Activated CD8-positive, alpha-beta memory T cell treated with anti-CD3 and anti-CD28 coated beads, Interleukin-2, amount 10 ng/mL, durations not matched to agents 7 days and 5 days (primary cell): ENCODE results near the gene QRICH1. TPM values are rescaled to one million over a fixed set of nuclear protein-coding genes. Genes with fewer than 3 reads are reported as not detected.
A peak's percentile ranks its signal among the peaks of the same experiment; 100 is the strongest.
"Not testable (repeated sequence)": the region's sequence is repeated elsewhere in the genome, so short reads cannot be mapped to it uniquely, and the experiment has no call there.

ENCODE experiments used
- ATAC-seq: fragments of 150-1000 bp; cut with Tn5 transposase; one replicate; pipeline ENCODE4 v1.10.0; 2021; ENCODE audit warnings: moderate library complexity
- CTCF ChIA-PET: fragments of 350-600 bp; sonication (Branson Sonifier 250); formaldehyde crosslinking; loops from one replicate; lab custom pipeline; 2021; ENCODE audit warnings: antibody characterized with exemption; lab: Charles Lee
- DNase-seq: peaks from one replicate; pipeline ENCODE4 v3.0.0-alpha.2; 2020
- H3K27ac Mint-ChIP-seq: one replicate; pipeline ENCODE4 v1.8.0; 2021; ENCODE audit warnings: mild to moderate bottlenecking, mixed read lengths
- H3K27me3 Mint-ChIP-seq: one replicate; pipeline ENCODE4 v1.8.0; 2021; ENCODE audit warnings: mixed read lengths
- H3K36me3 Mint-ChIP-seq: one replicate; pipeline ENCODE4 v1.8.0; 2021; ENCODE audit warnings: mild to moderate bottlenecking, mixed read lengths
- H3K4me1 Mint-ChIP-seq: one replicate; pipeline ENCODE4 v1.8.0; 2021; ENCODE audit warnings: mixed read lengths
- H3K4me3 Mint-ChIP-seq: one replicate; pipeline ENCODE4 v1.8.0; 2021; ENCODE audit warnings: mild to moderate bottlenecking, moderate library complexity, mixed read lengths
- H3K9me3 Mint-ChIP-seq: one replicate; pipeline ENCODE4 v1.8.0; 2022; ENCODE audit warnings: low read depth, mixed read lengths
- total RNA-seq, 2 experiments: library from RNA; stranded (reverse); gene quantifications; one replicate each; pipeline ENCODE4 v1.2.3, GENCODE V29; 2021

Gene QRICH1
- total RNA-seq, 2 experiments from 2014 or later: 142 to 149 TPM

DNA sequence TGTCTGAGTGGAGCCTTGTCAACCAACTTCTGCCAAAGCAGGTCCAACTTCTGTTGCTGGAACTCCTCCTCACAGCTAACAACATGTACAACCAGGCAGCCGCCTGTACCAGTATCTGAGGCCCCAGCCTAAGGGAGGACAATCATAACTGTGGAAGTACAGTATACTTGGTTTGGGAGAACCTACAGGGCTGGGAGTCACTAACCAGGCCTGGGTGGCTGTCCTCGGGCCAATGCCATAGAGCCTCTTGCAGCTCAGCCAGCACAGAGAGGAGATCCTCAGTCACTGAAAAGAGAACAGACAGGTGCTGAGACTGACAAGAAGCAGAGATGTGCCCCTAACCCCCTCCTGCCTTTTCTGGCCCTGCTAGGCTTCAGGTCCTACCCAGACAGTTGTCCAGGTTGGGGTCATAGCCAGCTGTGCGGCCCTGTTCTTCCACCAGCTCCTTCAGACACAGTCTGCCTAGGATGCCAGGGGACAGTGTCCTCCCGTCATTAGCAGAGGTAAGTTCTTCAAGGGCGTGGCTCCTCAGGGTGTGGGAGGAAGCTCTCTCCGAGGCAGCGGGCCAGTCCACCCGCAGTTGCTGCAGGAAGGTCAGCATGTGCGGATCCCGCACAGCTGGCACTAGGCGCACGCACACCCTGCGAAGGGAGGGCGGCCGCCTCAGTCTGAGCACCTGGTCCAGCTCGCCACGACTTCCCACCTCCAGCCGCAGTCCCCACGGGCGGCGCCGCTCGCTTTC is 76.5 kb downstream of the QRICH1 start:
- CTCF ChIA-PET: interaction anchor here (1.1 to 9.4 kb wide), 4 partner anchors 10 to 119 kb away, joined by 3 to 101 read pairs (median 48); partner anchors contain the start of genes P4HTM, SLC25A20 and WDR6
- Mint-ChIP-seq H3K36me3 (peaks cover 16% of the 10 kb centered on the region), H3K9me3 (no peaks in the 10 kb centered on the region), H3K27me3 (no peaks in the 10 kb centered on the region), H3K4me3 (peak overlapping the region; percentile 90), H3K27ac (peak overlapping the region; percentile 89), H3K4me1 (peaks cover 29% of the 10 kb centered on the region)
- ATAC-seq (no peak), DNase-seq (no peak)

DNA sequence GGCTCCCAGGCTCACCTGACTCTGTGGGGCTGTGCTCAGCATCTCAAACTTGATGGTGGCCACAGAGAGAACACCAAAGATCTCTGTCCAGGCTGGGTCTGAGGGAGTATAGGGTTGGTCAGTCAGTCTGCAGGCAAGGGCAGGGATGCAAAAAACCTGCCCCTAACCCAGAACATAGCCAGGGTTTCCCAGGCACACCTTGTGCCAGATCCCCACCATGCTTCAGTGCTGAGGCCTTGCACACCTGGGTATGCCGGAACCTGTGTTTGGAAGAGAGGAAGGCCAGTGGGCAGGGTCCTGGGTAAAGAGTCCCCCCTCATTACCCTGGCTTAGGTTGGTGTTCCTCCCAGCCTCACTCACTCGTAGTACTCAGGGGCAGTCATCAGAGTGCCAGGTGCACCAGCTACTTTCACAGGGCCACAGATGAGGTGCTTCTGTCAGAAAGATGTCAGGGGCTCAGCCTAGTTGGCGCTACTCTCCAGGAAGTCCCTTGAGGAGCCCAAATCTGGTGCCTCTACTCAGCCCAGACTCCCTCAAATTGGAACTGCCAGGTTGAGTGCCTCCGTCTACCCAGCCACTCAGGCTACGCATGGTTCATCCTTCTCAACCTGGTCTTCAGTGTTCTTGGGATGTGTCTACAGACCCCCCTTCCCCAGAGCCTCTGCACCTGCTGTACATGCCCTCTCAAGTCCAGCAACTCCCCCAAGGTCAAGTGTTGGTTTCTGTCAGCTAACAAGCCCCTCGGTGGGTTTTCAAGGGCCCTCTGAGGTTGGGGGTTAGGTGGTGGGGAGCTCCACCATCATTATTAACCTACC is 77.2 kb downstream of the QRICH1 start:
- Mint-ChIP-seq H3K4me3 (peak overlapping the region; percentile 90), H3K36me3 (peaks cover 22% of the 10 kb centered on the region), H3K27me3 (no peaks in the 10 kb centered on the region), H3K4me1 (peaks cover 32% of the 10 kb centered on the region), H3K9me3 (no peaks in the 10 kb centered on the region), H3K27ac (no peak overlapping the region)
- DNase-seq: no peak
- CTCF ChIA-PET: interaction anchor here (1.1 to 9.4 kb wide), 4 partner anchors 9 to 97 kb away, joined by 3 to 101 read pairs (median 46); partner anchors contain the start of genes P4HTM and WDR6
- ATAC-seq: no peak

DNA sequence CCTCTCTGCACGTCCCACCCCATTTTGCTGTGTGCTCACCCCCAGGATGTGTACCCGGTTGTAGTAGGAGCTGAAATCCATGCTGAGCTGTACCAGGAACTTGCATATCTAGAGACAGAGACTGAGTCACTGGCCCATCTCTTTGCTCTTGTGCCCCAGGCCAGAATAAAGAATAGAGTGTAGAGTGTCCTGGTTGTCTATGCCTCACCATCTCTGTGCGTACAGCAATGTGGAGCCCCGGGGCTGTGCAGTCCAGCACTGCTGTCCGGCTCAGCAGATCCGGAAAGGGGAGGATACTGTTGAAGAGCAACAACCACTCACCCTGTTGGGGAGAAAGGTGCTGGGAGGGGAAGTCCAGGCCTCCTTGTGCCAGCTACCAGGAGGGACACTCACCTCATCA is 78.1 kb downstream of the QRICH1 start:
- H3K27me3 Mint-ChIP-seq: no peaks in the 10 kb centered on the region
- peaks cover 32% of the 10 kb centered on the region for H3K4me1 Mint-ChIP-seq
- no peak overlapping the region for H3K27ac Mint-ChIP-seq
- H3K36me3 Mint-ChIP-seq: peaks cover 20% of the 10 kb centered on the region
- ATAC-seq: no peak
- DNase-seq: no peak
- CTCF ChIA-PET: interaction anchor here (0.8 to 1.3 kb wide), 2 partner anchors 9 to 28 kb away, joined by 3 to 4 read pairs; partner anchors contain the start of gene WDR6
- H3K4me3 Mint-ChIP-seq: no peak overlapping the region
- no peaks in the 10 kb centered on the region for H3K9me3 Mint-ChIP-seq

DNA sequence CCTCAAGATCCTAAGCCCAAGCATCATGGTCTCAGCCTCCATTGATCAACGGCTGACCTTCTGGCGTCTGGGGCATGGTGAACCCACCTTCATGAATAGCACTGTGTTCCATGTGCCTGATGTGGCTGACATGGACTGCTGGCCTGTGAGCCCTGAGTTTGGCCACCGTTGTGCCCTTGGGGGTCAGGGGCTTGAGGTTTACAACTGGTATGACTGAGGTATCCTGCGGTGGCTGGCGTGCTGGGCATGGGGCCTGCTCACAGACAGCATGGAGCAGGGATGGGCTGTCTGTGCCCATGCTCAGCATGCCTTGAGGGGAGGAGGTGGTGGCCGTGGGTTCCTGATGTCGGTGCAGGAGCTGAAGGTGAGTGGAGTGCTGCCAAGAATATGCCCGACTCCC is 78.8 kb downstream of the QRICH1 start:
- no peak overlapping the region for H3K4me3 Mint-ChIP-seq
- no peak for DNase-seq
- peaks cover 28% of the 10 kb centered on the region for H3K4me1 Mint-ChIP-seq
- H3K36me3 Mint-ChIP-seq: peaks cover 20% of the 10 kb centered on the region
- CTCF ChIA-PET: interaction anchor here (0.8 to 5.4 kb wide), 4 partner anchors 8 to 27 kb away, joined by 3 to 42 read pairs (median 4); partner anchors contain the start of genes P4HTM and WDR6
- H3K27me3 Mint-ChIP-seq: no peaks in the 10 kb centered on the region
- ATAC-seq: no peak
- no peaks in the 10 kb centered on the region for H3K9me3 Mint-ChIP-seq
- no peak overlapping the region for H3K27ac Mint-ChIP-seq

DNA sequence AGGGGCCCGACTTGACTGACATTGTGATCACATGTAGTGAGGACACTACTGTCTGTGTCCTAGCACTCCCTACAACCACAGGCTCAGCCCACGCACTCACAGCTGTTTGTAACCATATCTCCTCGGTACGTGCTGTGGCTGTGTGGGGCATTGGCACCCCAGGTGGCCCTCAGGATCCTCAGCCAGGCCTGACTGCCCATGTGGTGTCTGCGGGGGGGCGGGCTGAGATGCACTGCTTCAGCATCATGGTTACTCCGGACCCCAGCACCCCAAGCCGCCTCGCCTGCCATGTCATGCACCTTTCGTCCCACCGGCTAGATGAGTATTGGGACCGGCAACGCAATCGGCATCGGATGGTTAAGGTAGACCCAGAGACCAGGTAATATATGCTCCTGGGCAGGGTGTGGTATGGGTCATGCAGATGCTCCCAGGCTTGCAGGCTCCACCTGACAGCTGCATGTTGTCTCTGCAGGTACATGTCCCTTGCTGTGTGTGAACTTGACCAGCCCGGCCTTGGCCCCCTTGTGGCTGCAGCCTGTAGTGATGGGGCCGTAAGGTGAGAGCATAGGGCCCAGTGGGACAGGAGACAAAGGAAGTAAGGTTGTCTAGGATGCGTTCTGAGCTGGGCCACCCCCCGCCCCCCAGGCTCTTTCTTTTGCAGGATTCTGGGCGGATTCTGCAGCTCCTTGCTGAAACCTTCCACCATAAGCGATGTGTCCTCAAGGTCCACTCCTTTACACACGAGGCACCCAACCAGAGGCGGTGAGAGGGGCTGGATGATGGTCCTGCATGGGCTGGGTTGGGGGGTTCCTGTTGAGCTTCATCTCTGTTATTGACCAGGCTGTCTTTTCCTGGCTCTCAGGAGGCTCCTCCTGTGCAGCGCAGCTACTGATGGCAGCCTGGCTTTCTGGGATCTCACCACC is 79.9 kb downstream of the QRICH1 start:
- H3K36me3 Mint-ChIP-seq: peaks cover 20% of the 10 kb centered on the region
- DNase-seq (peak; percentile 68), ATAC-seq (peak; percentile 24)
- no peak overlapping the region for H3K4me3 Mint-ChIP-seq
- H3K9me3 Mint-ChIP-seq: no peaks in the 10 kb centered on the region
- CTCF ChIA-PET: interaction anchor here (0.6 to 5.4 kb wide), 6 partner anchors 8 to 95 kb away, joined by 3 to 42 read pairs (median 4); partner anchors contain the start of genes ARIH2, NDUFAF3 and P4HTM
- H3K4me1 Mint-ChIP-seq: peaks cover 25% of the 10 kb centered on the region
- H3K27ac Mint-ChIP-seq: no peak overlapping the region
- no peaks in the 10 kb centered on the region for H3K27me3 Mint-ChIP-seq

DNA sequence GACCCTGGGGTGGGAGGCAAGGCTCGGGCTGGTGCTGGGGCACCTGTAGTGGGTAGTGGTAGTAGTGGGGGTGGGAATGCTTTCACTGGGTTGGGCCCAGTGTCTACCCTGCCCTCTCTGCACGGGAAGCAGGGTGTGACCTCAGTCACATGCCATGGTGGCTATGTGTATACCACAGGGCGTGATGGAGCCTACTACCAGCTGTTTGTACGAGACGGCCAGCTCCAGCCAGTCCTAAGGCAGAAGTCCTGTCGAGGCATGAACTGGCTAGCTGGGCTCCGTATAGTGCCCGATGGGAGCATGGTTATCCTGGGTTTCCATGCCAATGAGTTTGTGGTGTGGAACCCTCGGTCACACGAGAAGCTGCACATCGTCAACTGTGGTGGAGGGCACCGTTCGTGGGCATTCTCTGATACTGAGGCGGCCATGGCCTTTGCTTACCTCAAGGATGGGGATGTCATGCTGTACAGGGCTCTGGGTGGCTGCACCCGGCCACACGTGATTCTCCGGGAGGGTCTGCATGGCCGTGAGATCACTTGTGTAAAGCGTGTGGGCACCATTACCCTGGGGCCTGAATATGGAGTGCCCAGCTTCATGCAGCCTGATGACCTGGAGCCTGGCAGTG is 80.6 kb downstream of the QRICH1 start:
- ATAC-seq: no peak
- peaks cover 17% of the 10 kb centered on the region for H3K36me3 Mint-ChIP-seq
- H3K4me3 Mint-ChIP-seq: no peak overlapping the region
- H3K9me3 Mint-ChIP-seq: no peaks in the 10 kb centered on the region
- DNase-seq: no peak
- peaks cover 27% of the 10 kb centered on the region for H3K4me1 Mint-ChIP-seq
- CTCF ChIA-PET: interaction anchor here (0.6 to 5.4 kb wide), 6 partner anchors 9 to 94 kb away, joined by 3 to 42 read pairs (median 4); partner anchors contain the start of genes ARIH2, NDUFAF3 and P4HTM
- H3K27ac Mint-ChIP-seq: no peak overlapping the region
- no peaks in the 10 kb centered on the region for H3K27me3 Mint-ChIP-seq

DNA sequence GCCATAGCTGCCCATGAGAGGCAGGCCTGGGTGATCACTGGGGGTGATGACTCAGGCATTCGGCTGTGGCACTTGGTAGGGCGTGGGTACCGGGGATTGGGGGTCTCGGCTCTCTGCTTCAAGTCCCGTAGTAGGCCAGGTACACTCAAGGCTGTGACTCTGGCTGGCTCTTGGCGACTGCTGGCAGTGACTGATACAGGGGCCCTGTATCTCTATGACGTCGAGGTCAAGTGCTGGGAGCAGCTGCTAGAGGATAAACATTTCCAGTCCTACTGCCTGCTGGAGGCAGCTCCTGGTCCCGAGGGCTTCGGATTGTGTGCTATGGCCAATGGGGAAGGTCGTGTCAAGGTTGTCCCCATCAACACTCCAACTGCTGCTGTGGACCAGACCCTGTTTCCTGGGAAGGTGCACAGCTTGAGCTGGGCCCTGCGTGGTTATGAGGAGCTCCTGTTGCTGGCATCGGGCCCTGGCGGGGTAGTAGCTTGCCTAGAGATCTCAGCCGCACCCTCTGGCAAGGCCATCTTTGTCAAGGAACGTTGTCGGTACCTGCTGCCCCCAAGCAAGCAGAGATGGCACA is 81.3 kb downstream of the QRICH1 start:
- Mint-ChIP-seq H3K4me3 (no peak overlapping the region), H3K4me1 (peaks cover 28% of the 10 kb centered on the region), H3K9me3 (no peaks in the 10 kb centered on the region), H3K27ac (no peak overlapping the region), H3K27me3 (no peaks in the 10 kb centered on the region), H3K36me3 (peaks cover 18% of the 10 kb centered on the region)
- no peak for DNase-seq
- CTCF ChIA-PET: interaction anchor here (1.4 to 5.4 kb wide), 2 partner anchors 13 to 24 kb away, joined by 3 to 42 read pairs; partner anchors contain the start of gene P4HTM
- no peak for ATAC-seq

DNA sequence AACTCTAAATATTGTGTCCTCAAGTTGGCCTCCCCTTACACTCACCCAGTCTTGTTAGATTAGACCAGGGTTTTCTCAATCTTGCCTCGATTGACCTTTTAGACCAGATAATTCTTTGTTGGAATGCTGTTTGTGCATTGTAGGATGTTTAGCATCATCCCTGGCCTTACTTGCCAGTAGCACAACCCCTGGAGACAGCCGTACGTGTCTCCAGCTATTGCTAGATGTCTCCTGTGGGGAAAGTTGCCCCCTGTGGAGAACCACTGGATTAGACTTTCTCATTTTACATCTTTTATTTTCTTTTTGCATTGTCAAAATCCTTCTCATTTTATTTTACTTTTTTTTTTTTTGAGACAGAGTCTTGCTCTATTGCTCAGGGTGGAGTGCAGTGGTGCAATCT is 84.5 kb downstream of the QRICH1 start:
- H3K9me3 Mint-ChIP-seq: no peaks in the 10 kb centered on the region
- DNase-seq: no peak
- peaks cover 23% of the 10 kb centered on the region for H3K4me1 Mint-ChIP-seq
- H3K27ac Mint-ChIP-seq: peak overlapping the region; percentile 20
- CTCF ChIA-PET: interaction anchor here (0.8 to 5.6 kb wide), 5 partner anchors 10 to 440 kb away, joined by 3 to 127 read pairs (median 3); partner anchors contain the start of genes DALRD3, NDUFAF3, P4HTM and QRICH1
- H3K4me3 Mint-ChIP-seq: no peak overlapping the region
- no peak for ATAC-seq
- peaks cover 9% of the 10 kb centered on the region for H3K36me3 Mint-ChIP-seq
- no peaks in the 10 kb centered on the region for H3K27me3 Mint-ChIP-seq

DNA sequence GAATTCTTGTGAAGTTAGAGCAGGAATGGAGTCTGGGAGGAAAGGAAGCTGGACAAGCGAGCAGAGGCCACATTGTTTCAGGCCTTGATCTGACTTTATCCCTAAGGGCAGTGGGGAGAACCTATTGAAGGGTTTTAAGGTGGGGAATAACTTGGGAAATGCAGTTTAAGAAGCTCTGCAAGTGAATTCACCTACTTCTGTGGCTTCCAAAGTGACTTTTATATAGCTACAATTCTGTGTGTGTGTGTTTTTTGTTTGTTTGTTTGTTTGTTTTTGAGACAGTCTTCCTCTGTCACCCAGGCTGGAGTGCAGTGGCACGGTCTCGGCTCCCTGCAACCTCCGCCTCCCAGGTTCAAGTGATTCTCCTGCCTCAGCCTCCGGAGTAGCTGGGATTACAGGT is 85.2 kb downstream of the QRICH1 start:
- H3K9me3 Mint-ChIP-seq: not testable (repeated sequence)

DNA sequence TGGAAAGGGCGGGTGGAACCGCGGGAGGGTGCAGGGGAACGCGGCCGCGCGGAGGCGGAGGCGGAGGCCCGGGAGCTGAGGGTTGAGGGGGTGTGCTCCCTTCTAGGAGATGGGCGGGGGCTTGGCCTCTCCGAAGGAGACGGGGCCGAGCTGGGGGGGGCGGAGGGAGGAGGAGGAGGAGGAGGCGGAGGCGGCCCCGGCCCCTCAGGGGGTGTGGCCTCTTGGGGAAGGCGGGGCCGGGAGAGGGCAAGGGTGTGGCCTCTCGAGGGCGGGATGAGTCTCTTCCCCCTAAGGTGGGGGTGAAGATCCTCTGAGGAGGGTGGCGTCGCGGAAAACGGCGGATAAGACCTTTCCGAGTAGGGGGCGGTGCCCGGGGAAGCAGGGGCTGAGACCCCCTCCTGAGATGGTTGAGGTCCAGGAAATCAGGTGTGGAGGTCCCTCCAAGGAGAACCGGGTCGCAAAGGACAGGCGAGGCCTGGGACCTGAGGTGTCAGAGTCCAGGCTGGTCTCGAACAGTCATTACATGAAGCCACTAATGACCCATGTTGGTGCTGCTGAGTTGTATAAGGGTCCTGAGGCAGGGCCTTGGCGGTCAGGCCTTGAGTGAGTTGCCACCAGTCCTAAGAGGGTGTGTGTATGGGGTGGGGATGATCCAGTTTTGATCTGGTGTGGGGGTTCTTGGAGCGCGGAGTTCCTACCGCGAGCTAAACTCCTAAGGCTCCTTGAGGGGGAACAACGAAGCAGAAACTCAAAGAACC is 85.9 kb downstream of the QRICH1 start:
- peak; percentile 69 for ATAC-seq
- Mint-ChIP-seq H3K27ac (peak overlapping the region; percentile 95), H3K36me3 (peaks cover 7% of the 10 kb centered on the region), H3K27me3 (no peaks in the 10 kb centered on the region), H3K9me3 (no peaks in the 10 kb centered on the region), H3K4me3 (peak overlapping the region; percentile 87), H3K4me1 (peaks cover 23% of the 10 kb centered on the region)
- CTCF ChIA-PET: interaction anchor here (0.9 to 5.6 kb wide), 13 partner anchors 11 to 607 kb away, joined by 3 to 127 read pairs (median 4); partner anchors contain the start of genes ARIH2, DALRD3, NCKIPSD and NDUFAF3
- DNase-seq: peak; percentile 95

More for the DNA sequence above, 85.2 kb downstream of the QRICH1 start:
- not testable (repeated sequence) for DNase-seq, H3K36me3 Mint-ChIP-seq, H3K27me3 Mint-ChIP-seq, ATAC-seq
- Mint-ChIP-seq H3K4me3 (peak overlapping the region; percentile 87), H3K4me1 (peaks cover 23% of the 10 kb centered on the region), H3K27ac (peak overlapping the region; percentile 95)
- CTCF ChIA-PET: interaction anchor here (1.0 to 5.6 kb wide), 5 partner anchors 11 to 441 kb away, joined by 3 to 127 read pairs (median 15); partner anchors contain the start of genes DALRD3, NDUFAF3, P4HTM and QRICH1
